ENCODE data around the gene MICU2.

The MICU2 gene

DNA sequence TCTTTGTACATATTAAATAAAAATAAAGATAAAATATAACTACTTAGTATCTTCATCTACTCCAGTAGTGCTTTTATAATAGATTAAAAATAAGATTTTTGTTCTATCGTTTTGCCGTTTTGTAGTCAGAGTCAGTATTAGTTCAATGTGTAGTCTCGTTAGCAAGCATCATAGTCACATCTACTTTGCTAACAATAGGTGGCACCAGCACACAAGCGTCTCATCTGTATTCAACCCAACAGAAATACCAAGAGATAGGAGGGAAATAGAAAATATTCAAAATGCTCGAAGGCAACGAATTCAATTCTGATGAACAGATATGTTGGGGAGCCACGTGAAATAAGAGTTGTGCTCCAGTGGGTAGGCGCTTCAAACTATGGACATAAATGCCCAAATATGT is 21.4 kb upstream of the MICU2 start:
- H3K36me3 ChIP-seq (ENCODE audit: insufficient read depth, insufficient read length, low read length), result no peaks in the 10 kb centered on the region
- TF ChIP-seq SUZ12 (IDR thresholded peaks at IDR 0.05; ENCODE audit: extremely low read depth, insufficient read depth, insufficient read length) (no peak), ZNF274 (IDR thresholded peaks at IDR 0.05; ENCODE audit: low read depth, low read length) (no peak), YY1 (IDR thresholded peaks at IDR 0.05; ENCODE audit: insufficient read depth, insufficient read length) (no peak)
- no peaks in the 10 kb centered on the region for H3K4me1 ChIP-seq (ENCODE audit: insufficient read depth, insufficient read length)
- H3K9ac ChIP-seq (ENCODE audit: insufficient read length, low read depth), result no peak overlapping the region
- 0 out of 2 replicates have a peak, but pooled peaks cover under 1% of the 10 kb centered on the region for H3K9me3 ChIP-seq (ENCODE audit: insufficient read depth, low read length)
- H3K27me3 ChIP-seq (ENCODE audit: insufficient read depth, insufficient read length), result no peaks in the 10 kb centered on the region
- no peak overlapping the region for H3K4me3 ChIP-seq (ENCODE audit: insufficient read length, low read depth)
- peak; percentile 5 for DNase-seq (ENCODE audit: low read depth, low spot score)

DNA sequence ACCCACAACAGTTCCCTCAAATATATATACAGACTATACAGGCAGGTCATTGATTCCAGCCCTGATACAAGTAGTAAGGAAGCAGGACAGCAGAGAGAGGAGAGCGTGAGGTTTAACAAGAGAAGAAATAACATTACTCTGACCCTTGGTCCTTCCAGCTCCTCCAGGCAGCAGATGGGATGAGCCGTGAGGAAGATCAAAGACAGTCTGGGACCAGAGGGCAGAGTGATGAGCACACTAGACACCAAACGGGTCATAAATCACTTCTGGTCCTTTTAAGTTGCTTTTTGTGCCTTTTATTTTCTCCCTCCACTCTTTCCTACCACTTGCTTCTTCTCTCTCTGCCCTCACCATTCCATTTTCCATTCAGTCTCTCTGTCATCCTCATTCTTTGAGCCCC is 16.9 kb upstream of the MICU2 start:
- H3K4me3 ChIP-seq (ENCODE audit: insufficient read length, low read depth), result no peak overlapping the region
- no peak for DNase-seq (ENCODE audit: low read depth, low spot score)
- H3K4me1 ChIP-seq (ENCODE audit: insufficient read depth, insufficient read length), result no peaks in the 10 kb centered on the region
- H3K36me3 ChIP-seq (ENCODE audit: insufficient read depth, insufficient read length, low read length), result no peaks in the 10 kb centered on the region
- H3K9ac ChIP-seq (ENCODE audit: insufficient read length, low read depth), result no peak overlapping the region
- TF ChIP-seq SUZ12 (IDR thresholded peaks at IDR 0.05; ENCODE audit: extremely low read depth, insufficient read depth, insufficient read length), result no peak
- no peaks in the 10 kb centered on the region for H3K27me3 ChIP-seq (ENCODE audit: insufficient read depth, insufficient read length)
- no peaks in the 10 kb centered on the region for H3K9me3 ChIP-seq (ENCODE audit: insufficient read depth, low read length)

DNA sequence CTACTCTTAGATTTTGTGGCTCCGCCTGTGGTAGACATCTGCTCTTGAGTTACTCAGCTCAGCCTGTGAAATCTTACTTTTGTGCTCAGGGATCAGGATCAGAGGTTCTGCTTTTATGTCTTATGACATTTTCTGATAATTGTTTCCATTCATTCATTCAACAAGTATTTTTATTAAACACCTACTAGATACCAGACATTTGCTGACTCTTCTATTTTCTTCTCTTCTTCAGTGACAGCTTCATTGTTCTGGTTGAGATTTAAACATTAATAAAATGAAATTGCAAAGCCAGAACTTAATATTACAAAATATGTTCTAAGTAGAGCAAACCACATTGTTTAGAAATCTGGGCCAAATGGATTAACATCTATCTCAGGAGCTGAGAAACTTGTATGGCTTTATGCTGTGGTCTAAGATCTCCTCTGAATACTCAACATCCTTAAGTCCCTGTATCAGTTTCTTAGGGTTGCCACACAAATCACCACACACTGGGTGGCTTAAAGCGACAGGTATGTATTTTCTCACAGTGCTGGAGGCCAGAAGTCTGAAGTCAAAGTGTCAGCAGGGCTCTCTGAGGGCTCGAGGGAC is 15.8 kb upstream of the MICU2 start:
- H3K9ac ChIP-seq (ENCODE audit: insufficient read length, low read depth), result no peak overlapping the region
- no peaks in the 10 kb centered on the region for H3K4me1 ChIP-seq (ENCODE audit: insufficient read depth, insufficient read length)
- DNase-seq (ENCODE audit: low read depth, low spot score), result no peak
- no peaks in the 10 kb centered on the region for H3K9me3 ChIP-seq (ENCODE audit: insufficient read depth, low read length)
- no peak overlapping the region for H3K4me3 ChIP-seq (ENCODE audit: insufficient read length, low read depth)
- TF ChIP-seq YY1 (IDR thresholded peaks at IDR 0.05; ENCODE audit: insufficient read depth, insufficient read length) (no peak), SUZ12 (IDR thresholded peaks at IDR 0.05; ENCODE audit: extremely low read depth, insufficient read depth, insufficient read length) (no peak), ZNF274 (IDR thresholded peaks at IDR 0.05; ENCODE audit: low read depth, low read length) (no peak)
- H3K36me3 ChIP-seq (ENCODE audit: insufficient read depth, insufficient read length, low read length), result no peaks in the 10 kb centered on the region
- H3K27me3 ChIP-seq (ENCODE audit: insufficient read depth, insufficient read length), result no peaks in the 10 kb centered on the region

GRCh38 chr13:21616880-21617279 is 12.9 kb upstream of the MICU2 start:
- Histone ChIP-seq H3K9ac (ENCODE audit: insufficient read length, low read depth) (no peak overlapping the region), H3K27me3 (ENCODE audit: insufficient read depth, insufficient read length) (no peaks in the 10 kb centered on the region), H3K9me3 (ENCODE audit: insufficient read depth, low read length) (no peaks in the 10 kb centered on the region), H3K36me3 (ENCODE audit: insufficient read depth, insufficient read length, low read length) (no peaks in the 10 kb centered on the region), H3K4me1 (ENCODE audit: insufficient read depth, insufficient read length) (no peaks in the 10 kb centered on the region), H3K4me3 (ENCODE audit: insufficient read length, low read depth) (no peak overlapping the region)
- TF ChIP-seq YY1 (IDR thresholded peaks at IDR 0.05; ENCODE audit: insufficient read depth, insufficient read length) (no peak), SUZ12 (IDR thresholded peaks at IDR 0.05; ENCODE audit: extremely low read depth, insufficient read depth, insufficient read length) (no peak), ZNF274 (IDR thresholded peaks at IDR 0.05; ENCODE audit: low read depth, low read length) (no peak)
- DNase-seq (ENCODE audit: low read depth, low spot score), result no peak

- Histone ChIP-seq H3K4me3 (ENCODE audit: insufficient read length, low read depth) (no peak overlapping the region), H3K9me3 (ENCODE audit: insufficient read depth, low read length) (no peaks in the 10 kb centered on the region), H3K36me3 (ENCODE audit: insufficient read depth, insufficient read length, low read length) (no peaks in the 10 kb centered on the region), H3K27me3 (ENCODE audit: insufficient read depth, insufficient read length) (no peaks in the 10 kb centered on the region), H3K4me1 (ENCODE audit: insufficient read depth, insufficient read length) (no peaks in the 10 kb centered on the region), H3K9ac (ENCODE audit: insufficient read length, low read depth) (no peak overlapping the region)
- no peak for DNase-seq (ENCODE audit: low read depth, low spot score)
- TF ChIP-seq SUZ12 (IDR thresholded peaks at IDR 0.05; ENCODE audit: extremely low read depth, insufficient read depth, insufficient read length) (no peak), ZNF274 (IDR thresholded peaks at IDR 0.05; ENCODE audit: low read depth, low read length) (no peak), YY1 (IDR thresholded peaks at IDR 0.05; ENCODE audit: insufficient read depth, insufficient read length) (no peak)
These were observed 12.4 kb upstream of the MICU2 start for GRCh38 chr13:21616205-21616866.

GRCh38 chr13:21615427-21615826 is 11.5 kb upstream of the MICU2 start:
- H3K36me3 ChIP-seq (ENCODE audit: insufficient read depth, insufficient read length, low read length), result no peaks in the 10 kb centered on the region
- H3K4me1 ChIP-seq (ENCODE audit: insufficient read depth, insufficient read length), result no peaks in the 10 kb centered on the region
- TF ChIP-seq YY1 (IDR thresholded peaks at IDR 0.05; ENCODE audit: insufficient read depth, insufficient read length), result no peak
- no peak for TF ChIP-seq ZNF274 (IDR thresholded peaks at IDR 0.05; ENCODE audit: low read depth, low read length)
- TF ChIP-seq SUZ12 (IDR thresholded peaks at IDR 0.05; ENCODE audit: extremely low read depth, insufficient read depth, insufficient read length), result no peak
- no peak overlapping the region for H3K9ac ChIP-seq (ENCODE audit: insufficient read length, low read depth)
- H3K9me3 ChIP-seq (ENCODE audit: insufficient read depth, low read length), result no peaks in the 10 kb centered on the region
- DNase-seq (ENCODE audit: low read depth, low spot score), result no peak
- no peaks in the 10 kb centered on the region for H3K27me3 ChIP-seq (ENCODE audit: insufficient read depth, insufficient read length)
- no peak overlapping the region for H3K4me3 ChIP-seq (ENCODE audit: insufficient read length, low read depth)

- H3K36me3 ChIP-seq (ENCODE audit: insufficient read depth, insufficient read length, low read length), result no peaks in the 10 kb centered on the region
- no peaks in the 10 kb centered on the region for H3K27me3 ChIP-seq (ENCODE audit: insufficient read depth, insufficient read length)
- no peaks in the 10 kb centered on the region for H3K4me1 ChIP-seq (ENCODE audit: insufficient read depth, insufficient read length)
- TF ChIP-seq ZNF274 (IDR thresholded peaks at IDR 0.05; ENCODE audit: low read depth, low read length), result no peak
- TF ChIP-seq YY1 (IDR thresholded peaks at IDR 0.05; ENCODE audit: insufficient read depth, insufficient read length), result no peak
- TF ChIP-seq SUZ12 (IDR thresholded peaks at IDR 0.05; ENCODE audit: extremely low read depth, insufficient read depth, insufficient read length), result no peak
- no peak overlapping the region for H3K9ac ChIP-seq (ENCODE audit: insufficient read length, low read depth)
- H3K9me3 ChIP-seq (ENCODE audit: insufficient read depth, low read length), result no peaks in the 10 kb centered on the region
- DNase-seq (ENCODE audit: low read depth, low spot score), result no peak
- H3K4me3 ChIP-seq (ENCODE audit: insufficient read length, low read depth), result no peak overlapping the region
These were observed 9.8 kb upstream of the MICU2 start for GRCh38 chr13:21613791-21614190.

All from NT2/D1 (cell line).